B cell (primary cell): ENCODE data around the gene GSTM3. TPM values are rescaled to one million over a fixed set of nuclear protein-coding genes. Genes with fewer than 3 reads are reported as not detected.

Experiments
- ATAC-seq: fragments of 200-7000 bp; cut with Tn5 transposase; one replicate; pipeline ENCODE4 v1.10.0; 2021; ENCODE audit warnings: low read depth, mild to moderate bottlenecking, moderate number of reproducible peaks, moderate library complexity
- CTCF ChIA-PET: fragments of 350-600 bp; sonication (Branson Sonifier 250); formaldehyde crosslinking; loops from one replicate; lab custom pipeline; 2021; ENCODE audit warnings: antibody characterized with exemption, inconsistent platforms; lab: Charles Lee
- POLR2A ChIA-PET: fragments of 350-600 bp; sonication (Branson Sonifier 250); formaldehyde crosslinking; loops from one replicate; lab custom pipeline; 2021; ENCODE audit warnings: antibody characterized with exemption; lab: Charles Lee
- DNase-seq: peaks from one replicate; pipeline ENCODE4 v3.0.0; 2013
- H2AFZ ChIP-seq: 2 replicates; pipeline ENCODE4 v1.6.1; 2012; ENCODE audit warnings: mild to moderate bottlenecking, low read depth, low read length; ENCODE audit not compliant: insufficient read depth, poor library complexity, severe bottlenecking
- H3K27ac ChIP-seq, 2 donors: 1 replicate in 1 of 2; 2 replicates in 1 of 2; pipeline ENCODE4 v1.5.1; 2012 to 2013; ENCODE audit warnings: low read length in 2 of 2, mild to moderate bottlenecking in 2 of 2, moderate library complexity in 1 of 2
- H3K27me3 ChIP-seq, 4 experiments: fragments of 200-600 bp in 1 of 4; sonication (generic) in 1 of 4; replicated peaks in 1 of 4; 1 replicate in 2 of 4; 2 replicates in 2 of 4; pipeline versions ENCODE4 v1.6.1 to v1.7.0; 2013 to 2016; ENCODE audit warnings: low read length in 3 of 4, mild to moderate bottlenecking in 2 of 4, mixed read lengths in 1 of 4, moderate library complexity in 1 of 4; ENCODE audit not compliant: insufficient read depth in 4 of 4, control insufficient read depth in 3 of 4; ENCODE audit errors: control extremely low read depth in 1 of 4
- H3K36me3 ChIP-seq, 2 experiments: replicated peaks in 1 of 2; 1 replicate in 1 of 2; 2 replicates in 1 of 2; pipeline versions ENCODE4 v1.6.1 to v1.7.1; 2013; ENCODE audit warnings: low read length in 1 of 2; ENCODE audit not compliant: insufficient read depth in 2 of 2, control insufficient read depth in 1 of 2; ENCODE audit errors: control extremely low read depth in 1 of 2, extremely low read depth in 1 of 2
- H3K4me1 ChIP-seq, 2 donors: fragments of 200-600 bp in 1 of 2; sonication (generic) in 1 of 2; 1 replicate in 1 of 2; 2 replicates in 1 of 2; pipeline versions ENCODE4 v1.5.1 to v1.6.1; 2013 to 2017; ENCODE audit warnings: low read length in 2 of 2; ENCODE audit not compliant: control insufficient read depth in 2 of 2, insufficient read depth in 2 of 2
- H3K4me2 ChIP-seq: replicated peaks from 2 replicates; pipeline ENCODE3; 2012; ENCODE audit warnings: mild to moderate bottlenecking, low read depth, low read length; ENCODE audit not compliant: poor library complexity, severe bottlenecking
- H3K4me3 ChIP-seq, 5 experiments: fragments of 200-600 bp in 1 of 5; sonication (generic) in 1 of 5; 1 replicate in 3 of 5; 2 replicates in 2 of 5; pipeline versions ENCODE4 v1.5.1 to v1.7.0; 2011 to 2016; ENCODE audit warnings: low read length in 4 of 5, mild to moderate bottlenecking in 4 of 5, low read depth in 2 of 5, control low read depth in 1 of 5, moderate library complexity in 1 of 5; ENCODE audit not compliant: insufficient read depth in 1 of 5; ENCODE audit errors: control extremely low read depth in 1 of 5, extremely low read depth in 1 of 5
- H3K79me2 ChIP-seq: fragments of 200-600 bp; sonication (generic); one replicate; pipeline ENCODE4 v1.6.0; 2016; ENCODE audit warnings: low read length; ENCODE audit not compliant: control insufficient read depth, insufficient read depth
- H3K9ac ChIP-seq: fragments of 200-600 bp; sonication (generic); 2 replicates; pipeline ENCODE4 v1.6.1; 2017; ENCODE audit warnings: mild to moderate bottlenecking, low read length, moderate library complexity
- H3K9me3 ChIP-seq, 3 donors: one replicate each; pipeline versions ENCODE4 v1.6.1 to v1.7.1; 2013; ENCODE audit warnings: low read length in 2 of 3; ENCODE audit not compliant: control insufficient read depth in 2 of 3, insufficient read depth in 1 of 3; ENCODE audit errors: control extremely low read depth in 1 of 3
- H4K20me1 ChIP-seq: 2 replicates; pipeline ENCODE4 v1.6.0; 2012; ENCODE audit warnings: mild to moderate bottlenecking, low read length; ENCODE audit not compliant: insufficient read depth, control insufficient read depth, poor library complexity, severe bottlenecking
- H3K27ac Mint-ChIP-seq: one replicate; pipeline ENCODE4 v1.8.0; 2021; ENCODE audit warnings: mixed read lengths
- H3K27me3 Mint-ChIP-seq: one replicate; pipeline ENCODE4 v1.8.0; 2021; ENCODE audit warnings: mixed read lengths
- H3K4me1 Mint-ChIP-seq: one replicate; pipeline ENCODE4 v1.8.0; 2021; ENCODE audit warnings: mixed read lengths
- H3K4me3 Mint-ChIP-seq: one replicate; pipeline ENCODE4 v1.8.0; 2021; ENCODE audit warnings: mixed read lengths
- H3K9me3 Mint-ChIP-seq: one replicate; pipeline ENCODE4 v1.8.0; 2022; ENCODE audit warnings: mixed read lengths; ENCODE audit not compliant: insufficient read depth
- CTCF ChIP-seq: fragments of 200-600 bp; IDR thresholded peaks from one replicate; pipeline ENCODE4 v1.8.0; 2022; ENCODE audit warnings: antibody characterized with exemption, mild to moderate bottlenecking
- EZH2 ChIP-seq: IDR thresholded peaks from 2 replicates; pipeline ENCODE4 v1.6.1; 2012; ENCODE audit warnings: borderline replicate concordance, low read depth, mild to moderate bottlenecking, moderate library complexity, low read length; ENCODE audit not compliant: insufficient read depth, poor library complexity, severe bottlenecking
- WGBS: methylation state at CpG from one replicate; pipeline ENCODE4 v1.1.5; 2013; ENCODE audit warnings: missing lambda C conversion rate; ENCODE audit not compliant: insufficient coverage; 5-methylcytosine and 5-hydroxymethylcytosine counted together
- intact Hi-C: fragments of 100-400 bp; cut with micrococcal nuclease; formaldehyde crosslinking; loops from one replicate; pipeline ENCODE4 v1.10.0; 2022
- polyA plus RNA-seq: library from polyadenylated mRNA; depleted of rRNA; stranded (reverse); fragments of >200 nt; gene quantifications from 2 replicates; pipeline ENCODE4 v1.2.3, GENCODE V29; 2012
- total RNA-seq, 2 donors: library from RNA; stranded (reverse); fragments of 120-200 nt in 1 of 2; gene quantifications; 1 replicate in 1 of 2; 2 replicates in 1 of 2; pipeline versions ENCODE4 v1.2.3 to v1.2.4, GENCODE V29; 2013 to 2022

The GSTM3 gene
- total and polyA plus RNA-seq, 2 donors (not counting 1 experiment from before 2014, with no cell fraction given) = 1.9 to 2.8 TPM

DNA sequence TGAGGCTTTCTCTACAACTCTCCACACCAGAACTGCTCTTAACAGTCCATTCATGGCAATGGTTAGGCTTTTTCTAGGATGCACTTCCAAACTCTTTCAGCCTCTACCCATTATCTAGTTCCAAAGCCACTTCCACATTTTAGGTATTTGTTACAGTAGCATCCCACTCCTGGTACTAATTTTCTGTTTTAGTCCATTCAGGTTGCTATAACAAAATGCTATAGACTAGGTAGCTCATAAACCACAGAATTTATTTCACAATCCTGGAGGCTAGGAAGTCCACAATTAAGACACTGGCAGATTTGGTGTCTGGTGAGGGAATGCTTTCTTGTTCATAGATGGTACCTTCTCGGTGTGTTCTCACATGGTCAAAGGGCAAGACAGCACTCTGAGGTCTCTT lies 40.1 kb upstream of the GSTM3 start:
- Mint-ChIP-seq H3K4me1 (no peaks in the 10 kb centered on the region), H3K27me3 (peaks cover 6% of the 10 kb centered on the region), H3K9me3 (peaks cover 9% of the 10 kb centered on the region), H3K4me3 (no peak overlapping the region), H3K27ac (no peak overlapping the region)
- ATAC-seq (no peak), DNase-seq (no peak)
- Histone ChIP-seq H3K36me3 (no peaks in the 10 kb centered on the region), H3K27ac (no peak overlapping the region), H3K4me3 (no peak overlapping the region), H3K27me3 (peaks cover 0 to 3% (median 1%) of the 10 kb centered on the region in 4 experiments), H2AFZ (no peak overlapping the region), H3K9ac (no peak overlapping the region), H4K20me1 (no peaks in the 10 kb centered on the region), H3K4me2 (no peak overlapping the region), H3K4me1 (peaks cover 0 to 6% of the 10 kb centered on the region in 2 donors), H3K9me3 (peaks cover 0 to 9% (median 0%) of the 10 kb centered on the region in 3 donors), H3K79me2 (no peaks in the 10 kb centered on the region)
- TF ChIP-seq CTCF (no peak), EZH2 (no peak)
- intact Hi-C loops = no loop called here
- ChIA-PET POLR2A (interaction anchor here (0.7 kb wide), 1 partner anchor 204 kb away, joined by 3 read pairs; the partner anchor contains the start of gene AHCYL1), CTCF (interaction anchor here (1.1 to 21.2 kb wide), 3 partner anchors 140 to 231 kb away, joined by 3 to 667 read pairs (median 3); partner anchors contain the start of gene AHCYL1)
- no CpG with 5 or more reads among the region's 1 CpG for WGBS

DNA sequence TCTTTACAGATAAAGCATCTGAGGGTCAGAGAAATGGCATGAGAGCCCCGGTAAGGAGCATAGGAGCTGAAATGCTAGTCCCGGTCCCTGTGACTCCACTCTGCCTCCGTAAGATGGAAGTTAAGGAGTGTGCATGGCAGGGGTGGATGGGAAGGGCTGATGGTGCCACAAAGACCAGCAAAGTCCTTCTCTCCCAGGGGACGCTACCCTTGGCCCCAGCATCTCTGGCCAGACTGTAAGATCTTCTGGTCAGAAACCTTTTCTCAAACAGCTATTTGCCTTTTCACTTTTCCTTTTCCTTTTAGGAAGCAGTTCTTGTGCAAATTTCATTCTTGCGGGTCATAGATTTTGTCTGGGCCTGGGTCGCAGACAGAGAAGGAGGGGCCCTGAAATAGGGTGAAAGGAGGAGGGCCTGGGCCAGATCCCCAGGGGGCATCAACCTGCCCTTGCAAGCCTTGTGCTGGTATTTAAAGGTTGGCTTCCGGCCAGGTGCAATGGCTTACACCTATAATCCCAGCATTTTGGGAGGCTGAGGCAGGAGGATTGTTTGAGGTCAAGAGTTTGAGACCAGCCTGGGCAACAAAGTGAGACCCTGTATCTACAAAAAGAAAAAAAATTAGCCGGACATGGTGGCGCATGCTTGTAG lies 37.3 kb upstream of the GSTM3 start:
- TF ChIP-seq CTCF (no peak), EZH2 (no peak)
- Mint-ChIP-seq H3K9me3 (peaks cover 9% of the 10 kb centered on the region), H3K27ac (no peak overlapping the region), H3K4me3 (no peak overlapping the region), H3K27me3 (peaks cover 7% of the 10 kb centered on the region), H3K4me1 (no peaks in the 10 kb centered on the region)
- Histone ChIP-seq H3K9me3 (peaks cover 0 to 9% (median 4%) of the 10 kb centered on the region in 3 donors), H4K20me1 (no peaks in the 10 kb centered on the region), H2AFZ (no peak overlapping the region), H3K27me3 (peaks cover 0 to 8% (median 1%) of the 10 kb centered on the region in 4 experiments), H3K27ac (no peak overlapping the region), H3K4me2 (no peak overlapping the region), H3K79me2 (no peaks in the 10 kb centered on the region), H3K4me3 (no peak overlapping the region), H3K36me3 (no peaks in the 10 kb centered on the region), H3K4me1 (peaks cover 0 to 11% of the 10 kb centered on the region in 2 donors), H3K9ac (no peak overlapping the region)
- intact Hi-C loops = no loop called here
- WGBS = 100% methylated on average over 5 of the region's 9 CpGs
- DNase-seq (no peak), ATAC-seq (no peak)
- ChIA-PET CTCF (interaction anchor here (1.1 to 21.2 kb wide), 16 partner anchors 9 to 326 kb away, joined by 3 to 667 read pairs (median 8); partner anchors contain the start of genes AHCYL1, GSTM4 and STRIP1), POLR2A (interaction anchor here (0.6 to 1.5 kb wide), 2 partner anchors 199 to 206 kb away, joined by 3 to 12 read pairs; partner anchors contain the start of gene AHCYL1)
